ENCODE data around the gene GTF2B.
"Not testable (repeated sequence)": the region's sequence is repeated elsewhere in the genome, so short reads cannot be mapped to it uniquely, and the experiment has no call there.

The GTF2B gene

DNA sequence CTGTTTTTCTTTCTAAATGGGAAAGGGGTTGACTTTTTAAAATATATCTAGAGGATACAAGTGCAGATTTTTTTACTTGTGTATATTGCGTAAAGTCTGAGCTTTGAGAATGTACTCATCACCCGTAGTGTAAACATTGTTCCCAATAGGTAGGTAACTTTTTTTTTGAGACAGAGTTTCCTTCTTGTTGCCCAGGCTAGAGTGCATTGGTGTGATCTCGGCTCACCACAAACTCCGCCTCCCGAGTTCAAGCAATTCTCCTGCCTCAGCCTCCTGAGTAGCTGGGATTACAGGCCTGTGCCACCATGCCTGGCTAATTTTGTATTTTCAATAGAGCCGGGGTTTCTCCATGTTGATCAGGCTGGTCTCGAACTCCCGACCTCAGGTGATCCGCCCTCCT lies 20.4 kb upstream of the GTF2B start:
- not testable (repeated sequence) for H3K4me3 ChIP-seq (ENCODE audit: low read length); H3K9me3 ChIP-seq (ENCODE audit: insufficient read depth, low read depth, low read length); H3K4me1 ChIP-seq (ENCODE audit: insufficient read depth, low read length); H3K27ac ChIP-seq (ENCODE audit: low read depth, low read length); H3K9ac ChIP-seq (ENCODE audit: low read depth, low read length); H3K27me3 ChIP-seq (ENCODE audit: insufficient read depth, low read length); H3K36me3 ChIP-seq (ENCODE audit: insufficient read depth, low read length)
- WGBS: 93% methylated on average over 9 of the region's 9 CpGs

DNA sequence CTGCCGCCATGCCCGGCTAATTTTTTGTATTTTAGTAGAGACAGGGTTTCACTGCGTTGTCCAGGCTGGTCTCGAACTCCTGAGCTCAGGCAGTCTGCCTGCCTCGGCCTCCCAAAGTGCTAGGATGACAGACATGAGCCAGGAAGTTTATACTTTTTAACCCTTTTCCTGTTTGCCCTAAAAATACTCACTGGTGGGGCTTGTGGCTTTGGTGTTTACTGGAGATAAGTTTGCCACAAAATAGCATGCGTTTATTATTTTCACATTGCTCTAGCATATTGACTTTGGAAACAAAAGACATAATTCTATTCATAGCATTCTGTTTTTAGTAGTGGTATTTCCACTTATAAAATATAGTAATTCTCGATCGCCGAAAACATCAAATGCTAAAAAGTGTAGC lies 19.8 kb upstream of the GTF2B start:
- Histone ChIP-seq H3K9ac (ENCODE audit: low read depth, low read length) (no peak overlapping the region), H3K27ac (ENCODE audit: low read depth, low read length) (no peak overlapping the region), H3K4me3 (ENCODE audit: low read length) (no peak overlapping the region), H3K36me3 (ENCODE audit: insufficient read depth, low read length) (no peaks in the 10 kb centered on the region), H3K9me3 (ENCODE audit: insufficient read depth, low read depth, low read length) (no peaks in the 10 kb centered on the region), H3K4me1 (ENCODE audit: insufficient read depth, low read length) (no peaks in the 10 kb centered on the region), H3K27me3 (ENCODE audit: insufficient read depth, low read length) (no peaks in the 10 kb centered on the region)
- 96% methylated on average over 8 of the region's 9 CpGs for WGBS

DNA sequence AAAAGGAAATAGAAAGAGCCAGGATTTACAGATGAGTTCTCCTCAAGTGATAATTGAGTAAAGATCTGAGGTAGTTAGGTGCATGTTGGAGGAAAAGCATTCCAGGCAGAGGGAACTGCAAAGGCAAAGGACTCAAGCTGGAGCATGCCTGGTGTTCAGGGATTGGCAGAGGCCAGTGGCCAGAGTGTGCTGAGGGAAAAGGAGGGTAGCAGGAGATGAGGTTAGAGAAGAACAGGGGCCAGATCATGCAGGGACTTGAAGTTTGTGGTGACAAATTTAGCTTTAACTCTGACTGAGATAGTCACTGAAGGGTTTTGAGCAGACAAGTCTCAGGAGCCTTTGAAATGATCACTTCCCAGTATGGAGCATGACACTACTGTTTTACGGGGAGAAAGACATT lies 19.0 kb upstream of the GTF2B start:
- Histone ChIP-seq H3K9me3 (ENCODE audit: insufficient read depth, low read depth, low read length) (no peaks in the 10 kb centered on the region), H3K4me3 (ENCODE audit: low read length) (no peak overlapping the region), H3K27me3 (ENCODE audit: insufficient read depth, low read length) (no peaks in the 10 kb centered on the region), H3K36me3 (ENCODE audit: insufficient read depth, low read length) (no peaks in the 10 kb centered on the region), H3K4me1 (ENCODE audit: insufficient read depth, low read length) (no peaks in the 10 kb centered on the region), H3K27ac (ENCODE audit: low read depth, low read length) (no peak overlapping the region), H3K9ac (ENCODE audit: low read depth, low read length) (no peak overlapping the region)
- WGBS: 96% methylated on average over 1 of the region's 1 CpG

DNA sequence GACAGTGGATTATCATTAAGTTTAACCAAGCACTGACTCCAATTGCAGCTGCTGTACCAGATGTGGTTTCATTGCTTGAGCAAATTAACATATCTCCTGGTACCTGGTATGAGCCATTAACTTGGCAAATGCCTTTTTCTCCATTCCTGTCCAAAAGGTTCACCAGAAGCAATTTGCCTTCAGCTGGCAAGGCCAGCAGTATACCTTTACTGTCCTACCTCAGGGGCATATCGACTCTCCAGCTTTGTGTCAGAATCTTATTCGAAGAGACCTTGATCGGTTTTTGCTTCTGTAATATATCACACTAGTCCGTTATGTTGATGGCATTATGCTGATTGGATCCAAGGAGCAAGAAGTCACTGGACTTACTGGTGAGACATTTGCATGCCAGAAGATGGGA lies 9.5 kb upstream of the GTF2B start:
- Histone ChIP-seq H3K9me3 (ENCODE audit: insufficient read depth, low read depth, low read length) (no peaks in the 10 kb centered on the region), H3K36me3 (ENCODE audit: insufficient read depth, low read length) (no peaks in the 10 kb centered on the region), H3K4me1 (ENCODE audit: insufficient read depth, low read length) (no peaks in the 10 kb centered on the region), H3K4me3 (ENCODE audit: low read length) (no peak overlapping the region), H3K27me3 (ENCODE audit: insufficient read depth, low read length) (no peaks in the 10 kb centered on the region), H3K27ac (ENCODE audit: low read depth, low read length) (no peak overlapping the region), H3K9ac (ENCODE audit: low read depth, low read length) (no peak overlapping the region)
- 94% methylated on average over 4 of the region's 4 CpGs for WGBS

DNA sequence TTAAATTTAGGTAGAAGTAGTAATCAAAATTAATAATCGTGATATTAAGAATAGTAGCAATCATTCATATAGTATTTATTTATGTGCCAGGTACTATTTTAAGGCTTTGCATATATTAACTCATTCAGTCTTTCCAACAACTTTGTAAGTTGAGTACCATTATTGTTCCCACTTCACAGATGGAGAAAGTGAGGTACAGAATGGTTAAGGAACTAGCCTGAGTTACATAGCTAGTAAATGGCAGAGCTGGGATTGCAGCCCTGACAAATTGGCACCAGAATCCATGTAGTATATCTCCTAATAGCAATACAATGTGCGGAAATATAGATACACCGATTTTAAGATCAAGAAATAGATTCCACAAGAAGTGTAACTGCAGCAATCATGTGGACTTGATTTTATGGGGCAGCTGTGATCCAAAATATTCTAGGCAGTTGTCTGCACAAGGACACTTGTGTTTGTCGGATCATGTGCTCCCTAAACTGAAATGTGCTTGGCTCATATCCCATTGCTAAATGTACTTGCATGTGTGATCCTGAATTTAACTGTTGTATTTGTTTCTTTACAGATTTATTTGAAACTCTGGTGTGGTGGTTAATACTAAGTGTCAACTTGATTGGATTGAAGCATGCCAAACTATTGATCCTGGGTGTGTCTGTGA lies 5.8 kb upstream of the GTF2B start:
- 92% methylated on average over 3 of the region's 4 CpGs for WGBS

DNA sequence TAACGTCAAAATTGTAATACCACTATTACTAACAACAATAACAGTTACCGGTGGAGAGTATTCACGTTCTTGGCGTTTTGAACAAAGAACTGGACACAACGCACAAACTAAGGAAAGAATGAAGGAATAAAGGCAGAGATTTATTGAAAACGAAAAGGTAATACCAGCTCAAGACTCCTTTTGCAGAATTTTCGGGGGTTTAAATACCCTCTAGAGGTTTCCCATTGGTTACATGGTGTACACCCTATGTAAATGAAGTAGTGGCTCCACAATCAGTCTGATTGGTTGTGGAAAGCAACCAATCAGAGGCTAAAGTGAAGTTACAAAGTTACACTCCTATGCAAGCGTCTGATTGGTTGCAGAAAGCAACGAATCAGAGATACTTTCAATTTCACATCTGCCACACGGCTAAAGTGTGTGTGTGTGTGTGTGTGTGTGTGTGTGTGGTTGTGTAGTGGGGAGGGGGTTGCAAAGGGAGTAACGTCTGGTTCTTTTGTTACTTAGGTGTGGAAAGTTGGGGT lies 1.1 kb upstream of the GTF2B start:
- Histone ChIP-seq H3K4me1 (ENCODE audit: insufficient read depth, low read length) (peaks cover 5% of the 10 kb centered on the region), H3K4me3 (ENCODE audit: low read length) (peak overlapping the region; percentile 80), H3K9ac (ENCODE audit: low read depth, low read length) (no peak overlapping the region), H3K36me3 (ENCODE audit: insufficient read depth, low read length) (no peaks in the 10 kb centered on the region), H3K27me3 (ENCODE audit: insufficient read depth, low read length) (0 out of 2 replicates have a peak, but pooled peaks cover 3% of the 10 kb centered on the region), H3K9me3 (ENCODE audit: insufficient read depth, low read depth, low read length) (no peaks in the 10 kb centered on the region), H3K27ac (ENCODE audit: low read depth, low read length) (no peak overlapping the region)
- 86% methylated on average over 11 of the region's 11 CpGs for WGBS

More for the DNA sequence above, 5.8 kb upstream of the GTF2B start:
- Histone ChIP-seq H3K9me3 (ENCODE audit: insufficient read depth, low read depth, low read length) (no peaks in the 10 kb centered on the region), H3K27me3 (ENCODE audit: insufficient read depth, low read length) (0 out of 2 replicates have a peak, but pooled peaks cover 3% of the 10 kb centered on the region), H3K36me3 (ENCODE audit: insufficient read depth, low read length) (no peaks in the 10 kb centered on the region), H3K27ac (ENCODE audit: low read depth, low read length) (no peak overlapping the region), H3K4me3 (ENCODE audit: low read length) (no peak overlapping the region), H3K9ac (ENCODE audit: low read depth, low read length) (no peak overlapping the region), H3K4me1 (ENCODE audit: insufficient read depth, low read length) (no peaks in the 10 kb centered on the region)

DNA sequence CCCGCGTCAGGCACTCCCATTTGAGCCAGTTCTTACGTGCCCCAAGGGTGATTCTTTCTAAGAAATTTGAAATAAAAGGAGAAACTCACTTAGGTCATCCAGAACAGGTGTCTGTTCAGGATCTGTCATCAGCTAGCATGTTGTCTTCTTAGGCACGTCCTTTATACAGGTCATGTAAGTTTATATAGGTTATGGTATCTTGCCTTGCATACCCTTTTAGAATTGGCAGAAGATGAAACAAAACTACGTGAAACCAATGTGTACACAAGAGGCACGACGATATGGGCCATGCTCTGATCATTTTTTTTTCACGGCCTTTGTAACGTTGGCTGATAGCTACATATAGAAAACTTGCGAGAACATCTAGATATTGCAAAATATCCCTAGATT lies 579 bp upstream of the GTF2B start:
- H3K4me1 ChIP-seq (ENCODE audit: insufficient read depth, low read length): peaks cover 5% of the 10 kb centered on the region
- no peak overlapping the region for H3K27ac ChIP-seq (ENCODE audit: low read depth, low read length)
- no peak overlapping the region for H3K9ac ChIP-seq (ENCODE audit: low read depth, low read length)
- H3K27me3 ChIP-seq (ENCODE audit: insufficient read depth, low read length): 0 out of 2 replicates have a peak, but pooled peaks cover 3% of the 10 kb centered on the region
- no peaks in the 10 kb centered on the region for H3K9me3 ChIP-seq (ENCODE audit: insufficient read depth, low read depth, low read length)
- peak overlapping the region; percentile 80 for H3K4me3 ChIP-seq (ENCODE audit: low read length)
- WGBS: 57% methylated on average over 10 of the region's 10 CpGs
- no peaks in the 10 kb centered on the region for H3K36me3 ChIP-seq (ENCODE audit: insufficient read depth, low read length)

DNA sequence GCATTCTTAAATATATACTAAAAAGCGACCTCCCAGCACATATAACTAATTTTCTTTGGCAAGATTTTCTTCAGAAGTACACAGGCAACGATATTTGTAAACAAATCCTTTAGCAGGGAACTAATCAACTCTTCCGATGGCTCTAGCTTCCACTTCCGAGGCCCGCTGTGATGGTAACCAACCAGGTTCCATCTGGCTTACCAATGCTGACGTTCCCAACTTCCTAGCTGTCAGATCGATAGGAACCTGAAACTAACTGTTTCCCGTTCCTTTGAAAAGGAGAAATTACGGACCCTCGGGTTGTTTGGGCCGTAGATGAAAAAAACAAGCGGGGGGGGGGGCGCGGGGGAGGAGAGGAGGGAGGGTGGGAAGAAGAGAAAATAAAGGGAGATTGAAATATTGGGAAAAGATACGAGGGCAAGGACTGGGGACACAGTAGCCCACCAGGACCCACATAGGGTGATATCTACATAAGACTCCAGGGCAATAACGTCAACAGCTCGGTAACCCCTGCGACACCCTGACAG lies 513 bp downstream of the GTF2B start:
- H3K36me3 ChIP-seq (ENCODE audit: insufficient read depth, low read length): peaks cover 7% of the 10 kb centered on the region
- H3K9me3 ChIP-seq (ENCODE audit: insufficient read depth, low read depth, low read length): no peaks in the 10 kb centered on the region
- WGBS: under 1% methylated on average over 16 of the region's 18 CpGs
- H3K27me3 ChIP-seq (ENCODE audit: insufficient read depth, low read length): 0 out of 2 replicates have a peak, but pooled peaks cover 3% of the 10 kb centered on the region
- H3K4me3 ChIP-seq (ENCODE audit: low read length): peak overlapping the region; percentile 80
- peak overlapping the region; percentile 72; the same call in 1 of the 2 replicates for H3K27ac ChIP-seq (ENCODE audit: low read depth, low read length)
- peaks cover 5% of the 10 kb centered on the region for H3K4me1 ChIP-seq (ENCODE audit: insufficient read depth, low read length)
- peak overlapping the region; percentile 73 for H3K9ac ChIP-seq (ENCODE audit: low read depth, low read length)

DNA sequence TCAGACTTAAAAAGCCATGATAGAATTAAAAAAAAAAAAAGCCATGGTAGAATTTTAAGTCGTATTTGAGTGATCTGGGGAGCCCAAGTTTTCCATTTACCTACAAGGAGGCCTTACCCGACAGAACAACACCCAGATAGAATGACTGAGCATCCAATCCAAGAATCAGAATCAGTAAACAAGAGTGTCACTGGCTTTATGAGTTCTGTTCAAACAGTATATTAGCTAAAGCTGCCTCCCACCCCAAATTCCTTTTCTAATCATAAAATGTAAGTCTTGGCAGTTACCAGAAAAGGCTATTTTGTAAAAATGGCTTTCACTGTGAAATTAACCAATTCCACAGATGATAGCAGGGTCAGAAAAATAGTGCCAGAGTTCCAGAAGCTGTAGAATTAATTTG lies 1.2 kb downstream of the GTF2B start:
- H3K36me3 ChIP-seq (ENCODE audit: insufficient read depth, low read length): peaks cover 10% of the 10 kb centered on the region
- H3K27me3 ChIP-seq (ENCODE audit: insufficient read depth, low read length): no peaks in the 10 kb centered on the region
- H3K27ac ChIP-seq (ENCODE audit: low read depth, low read length): no peak overlapping the region
- 98% methylated on average over 2 of the region's 2 CpGs for WGBS
- peak overlapping the region; percentile 80 for H3K4me3 ChIP-seq (ENCODE audit: low read length)
- peaks cover 5% of the 10 kb centered on the region for H3K4me1 ChIP-seq (ENCODE audit: insufficient read depth, low read length)
- H3K9me3 ChIP-seq (ENCODE audit: insufficient read depth, low read depth, low read length): no peaks in the 10 kb centered on the region
- H3K9ac ChIP-seq (ENCODE audit: low read depth, low read length): no peak overlapping the region

DNA sequence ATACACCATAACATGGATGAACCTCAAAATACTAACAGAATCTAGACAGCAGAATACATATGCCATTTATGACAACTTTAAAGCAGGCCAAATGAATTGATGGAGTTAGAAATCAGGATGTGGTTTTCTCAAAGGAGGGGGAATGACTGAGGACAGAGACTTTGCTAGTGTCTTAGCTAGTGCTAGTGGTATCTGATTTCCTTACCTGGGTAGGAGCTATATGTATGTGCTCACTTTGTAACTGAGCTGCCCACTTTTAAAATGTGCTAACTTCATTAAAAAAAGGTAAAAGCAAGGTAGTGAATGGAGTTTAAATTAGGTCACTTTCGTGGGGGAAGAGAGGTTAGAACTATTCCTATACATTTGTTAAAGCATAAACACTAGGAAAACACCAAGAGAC lies 2.6 kb downstream of the GTF2B start:
- Histone ChIP-seq H3K9ac (ENCODE audit: low read depth, low read length) (no peak overlapping the region), H3K27me3 (ENCODE audit: insufficient read depth, low read length) (no peaks in the 10 kb centered on the region), H3K9me3 (ENCODE audit: insufficient read depth, low read depth, low read length) (no peaks in the 10 kb centered on the region), H3K27ac (ENCODE audit: low read depth, low read length) (no peak overlapping the region), H3K4me1 (ENCODE audit: insufficient read depth, low read length) (peaks cover 5% of the 10 kb centered on the region), H3K4me3 (ENCODE audit: low read length) (no peak overlapping the region), H3K36me3 (ENCODE audit: insufficient read depth, low read length) (peaks cover 22% of the 10 kb centered on the region)
- no CpG with 5 or more reads among the region's 1 CpG for WGBS

DNA sequence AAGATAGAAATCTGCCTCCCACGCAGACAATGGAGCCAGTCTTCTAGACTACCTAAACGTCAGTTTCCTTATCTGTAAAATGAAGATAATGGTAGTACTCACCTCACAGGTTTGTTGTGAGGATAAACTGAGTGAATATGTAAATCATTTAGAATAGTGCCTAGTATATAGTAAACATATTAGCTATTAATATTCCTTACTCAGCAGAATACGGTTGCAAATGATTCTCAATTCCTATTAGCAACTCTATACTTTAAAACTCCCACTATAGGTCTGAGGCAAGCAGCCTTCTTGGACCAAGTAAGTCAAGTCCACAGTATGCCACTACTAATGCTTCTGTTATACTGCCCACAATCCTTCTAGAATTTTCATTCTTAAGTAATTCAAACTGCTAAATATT lies 5.4 kb downstream of the GTF2B start:
- Histone ChIP-seq H3K4me3 (ENCODE audit: low read length) (no peak overlapping the region), H3K9ac (ENCODE audit: low read depth, low read length) (no peak overlapping the region), H3K27me3 (ENCODE audit: insufficient read depth, low read length) (no peaks in the 10 kb centered on the region), H3K27ac (ENCODE audit: low read depth, low read length) (no peak overlapping the region), H3K9me3 (ENCODE audit: insufficient read depth, low read depth, low read length) (no peaks in the 10 kb centered on the region), H3K4me1 (ENCODE audit: insufficient read depth, low read length) (peaks cover 5% of the 10 kb centered on the region), H3K36me3 (ENCODE audit: insufficient read depth, low read length) (peaks cover 44% of the 10 kb centered on the region)
- WGBS: 98% methylated on average over 2 of the region's 3 CpGs
